HG02571 (cell line): ENCODE data around the gene CASP5.
A peak's percentile ranks its signal among the peaks of the same experiment; 100 is the strongest.

Source experiments
- ATAC-seq: cut with Tn5 transposase; IDR thresholded peaks from one replicate; pipeline ENCODE4 v1.9.1; 2021; ENCODE audit warnings: mild to moderate bottlenecking, moderate library complexity; ENCODE audit not compliant: unreplicated experiment

The CASP5 gene

GRCh38 chr11:104968856-104969776, 53.9 kb downstream of the CASP5 start:
- no peak for ATAC-seq

- ATAC-seq: peak; percentile 95
These were observed 54.6 kb downstream of the CASP5 start, which contains the start of gene CASP4 for GRCh38 chr11:104968355-104968855. Gene CASP4 (minus strand): TSS chr11:104968574. CDS start chr11:104968525, 49 bp downstream.

- ATAC-seq: no peak
These were observed 55.2 kb downstream of the CASP5 start for GRCh38 chr11:104967534-104968354.

GRCh38 chr11:104965735-104966134, 57.2 kb downstream of the CASP5 start:
- ATAC-seq: no peak

GRCh38 chr11:104964247-104964646, 58.7 kb downstream of the CASP5 start:
- no peak for ATAC-seq

GRCh38 chr11:104962852-104963251, 60.1 kb downstream of the CASP5 start:
- no peak for ATAC-seq

- ATAC-seq: no peak
These were observed 65.7 kb downstream of the CASP5 start for GRCh38 chr11:104957280-104957679.

GRCh38 chr11:104956528-104956927, 66.4 kb downstream of the CASP5 start:
- no peak for ATAC-seq

GRCh38 chr11:104946907-104947306, 76.1 kb downstream of the CASP5 start:
- peak; percentile 80 for ATAC-seq
